SK-N-MC (cell line): ENCODE results near the gene RGS6.

ENCODE experiments used
- EZH2 ChIP-seq: fragments of 200-600 bp; sonication (generic); IDR thresholded peaks from one replicate; pipeline ENCODE4 v1.6.1; 2017; ENCODE audit warnings: antibody characterized with exemption
- FOXP2 ChIP-seq: optimal IDR thresholded peaks from 2 replicates; pipeline ENCODE3; 2011; ENCODE audit warnings: mild to moderate bottlenecking, moderate library complexity; ENCODE audit not compliant: insufficient read depth; ENCODE audit errors: extremely low read length, control extremely low read depth
- POLR2AphosphoS5 ChIP-seq: IDR thresholded peaks from 2 replicates; pipeline ENCODE4 v1.6.1; 2012; ENCODE audit warnings: mild to moderate bottlenecking, low read depth, low read length, borderline replicate concordance

GRCh38 chr14:72559202-72559601 is 627.0 kb downstream of the RGS6 start:
- TF ChIP-seq EZH2 (no peak), POLR2AphosphoS5 (no peak), FOXP2 (no peak)
